ENCODE measurements around the gene HEMK1.

HEMK1 gene

DNA sequence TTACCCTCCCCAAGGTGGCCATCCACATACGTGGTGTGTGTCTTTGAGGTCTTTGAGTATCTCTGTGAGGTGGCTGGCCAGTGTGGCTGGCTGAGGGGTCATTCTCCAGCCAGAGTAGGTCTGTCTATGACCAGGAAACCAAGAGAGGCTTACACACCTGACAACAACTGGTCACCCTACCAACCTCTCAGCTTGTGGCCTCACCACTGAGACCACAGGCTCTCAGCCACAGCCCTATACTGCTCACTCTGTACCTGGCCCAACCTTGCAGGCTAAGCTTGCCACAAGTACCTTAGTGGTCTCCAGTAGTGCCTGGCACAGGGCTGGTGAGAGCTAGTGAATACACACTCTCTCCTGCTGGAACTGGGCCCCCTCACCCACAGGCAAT, 5.1 kb downstream of the HEMK1 start:
- H3K9ac ChIP-seq (ENCODE audit: low read length), result no peak overlapping the region
- H4K20me1 ChIP-seq (ENCODE audit: insufficient read depth, low read length), result no peaks in the 10 kb centered on the region
- H3K4me3 ChIP-seq (ENCODE audit: low read depth, low read length, poor library complexity, severe bottlenecking), result no peak overlapping the region
- H3K4me1 ChIP-seq (ENCODE audit: insufficient read depth, low read length, severe bottlenecking), result peaks cover 9% of the 10 kb centered on the region
- TF ChIP-seq, protein P1, sequence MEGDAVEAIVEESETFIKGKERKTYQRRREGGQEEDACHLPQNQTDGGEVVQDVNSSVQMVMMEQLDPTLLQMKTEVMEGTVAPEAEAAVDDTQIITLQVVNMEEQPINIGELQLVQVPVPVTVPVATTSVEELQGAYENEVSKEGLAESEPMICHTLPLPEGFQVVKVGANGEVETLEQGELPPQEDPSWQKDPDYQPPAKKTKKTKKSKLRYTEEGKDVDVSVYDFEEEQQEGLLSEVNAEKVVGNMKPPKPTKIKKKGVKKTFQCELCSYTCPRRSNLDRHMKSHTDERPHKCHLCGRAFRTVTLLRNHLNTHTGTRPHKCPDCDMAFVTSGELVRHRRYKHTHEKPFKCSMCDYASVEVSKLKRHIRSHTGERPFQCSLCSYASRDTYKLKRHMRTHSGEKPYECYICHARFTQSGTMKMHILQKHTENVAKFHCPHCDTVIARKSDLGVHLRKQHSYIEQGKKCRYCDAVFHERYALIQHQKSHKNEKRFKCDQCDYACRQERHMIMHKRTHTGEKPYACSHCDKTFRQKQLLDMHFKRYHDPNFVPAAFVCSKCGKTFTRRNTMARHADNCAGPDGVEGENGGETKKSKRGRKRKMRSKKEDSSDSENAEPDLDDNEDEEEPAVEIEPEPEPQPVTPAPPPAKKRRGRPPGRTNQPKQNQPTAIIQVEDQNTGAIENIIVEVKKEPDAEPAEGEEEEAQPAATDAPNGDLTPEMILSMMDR (IDR thresholded peaks at IDR 0.05; ENCODE audit: low read length), result no peak
- no peak for TF ChIP-seq EZH2 (IDR thresholded peaks at IDR 0.05; ENCODE audit: borderline replicate concordance, low read length)
- no peak overlapping the region for H3K27ac ChIP-seq (ENCODE audit: low read depth, low read length, poor library complexity, severe bottlenecking)
- no peaks in the 10 kb centered on the region for H3K79me2 ChIP-seq (ENCODE audit: insufficient read depth, low read length)
- H3K4me2 ChIP-seq (ENCODE audit: low read length), result no peak overlapping the region
- H2AFZ ChIP-seq (ENCODE audit: low read length), result no peak overlapping the region
- H3F3A ChIP-seq (ENCODE audit: insufficient read depth, low read length), result no peaks in the 10 kb centered on the region
- no peaks in the 10 kb centered on the region for H3K27me3 ChIP-seq (ENCODE audit: insufficient read depth, low read length)
- no peaks in the 10 kb centered on the region for H3K9me2 ChIP-seq (ENCODE audit: low read depth, low read length)
- H3K9me3 ChIP-seq (ENCODE audit: low read length), result no peaks in the 10 kb centered on the region
- H3K36me3 ChIP-seq (ENCODE audit: insufficient read depth, low read length), result no peaks in the 10 kb centered on the region

DNA sequence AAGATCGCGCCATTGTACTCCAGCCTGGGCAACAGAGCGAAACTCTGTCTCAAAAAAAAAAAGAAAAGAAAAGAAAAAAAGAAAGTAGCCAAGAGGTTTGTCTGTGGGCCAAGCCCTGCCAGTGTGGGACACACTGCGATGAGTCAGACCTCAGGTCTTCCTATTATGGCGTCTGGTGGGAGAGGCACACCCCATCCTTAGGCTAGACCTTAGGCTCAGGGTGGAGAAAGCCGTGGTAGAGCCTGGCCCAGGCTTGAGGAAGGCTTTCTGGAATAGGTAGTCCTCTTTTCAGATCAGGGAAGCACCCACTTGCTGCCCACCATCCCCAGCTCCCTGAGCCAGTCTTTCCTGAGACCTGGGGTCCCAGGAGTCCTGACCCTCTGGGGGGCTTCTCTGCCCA, 6.0 kb downstream of the HEMK1 start:
- Histone ChIP-seq H3F3A (ENCODE audit: insufficient read depth, low read length) (no peaks in the 10 kb centered on the region), H3K36me3 (ENCODE audit: insufficient read depth, low read length) (no peaks in the 10 kb centered on the region), H3K79me2 (ENCODE audit: insufficient read depth, low read length) (no peaks in the 10 kb centered on the region), H2AFZ (ENCODE audit: low read length) (no peak overlapping the region), H3K9me2 (ENCODE audit: low read depth, low read length) (no peaks in the 10 kb centered on the region), H3K4me1 (ENCODE audit: insufficient read depth, low read length, severe bottlenecking) (peaks cover 2% of the 10 kb centered on the region), H3K27ac (ENCODE audit: low read depth, low read length, poor library complexity, severe bottlenecking) (no peak overlapping the region), H3K4me2 (ENCODE audit: low read length) (no peak overlapping the region), H3K27me3 (ENCODE audit: insufficient read depth, low read length) (no peaks in the 10 kb centered on the region), H3K9me3 (ENCODE audit: low read length) (no peaks in the 10 kb centered on the region), H4K20me1 (ENCODE audit: insufficient read depth, low read length) (no peaks in the 10 kb centered on the region), H3K4me3 (ENCODE audit: low read depth, low read length, poor library complexity, severe bottlenecking) (no peak overlapping the region), H3K9ac (ENCODE audit: low read length) (no peak overlapping the region)
- TF ChIP-seq, protein P1 (IDR thresholded peaks at IDR 0.05; ENCODE audit: low read length), result no peak
- TF ChIP-seq EZH2 (IDR thresholded peaks at IDR 0.05; ENCODE audit: borderline replicate concordance, low read length), result no peak

DNA sequence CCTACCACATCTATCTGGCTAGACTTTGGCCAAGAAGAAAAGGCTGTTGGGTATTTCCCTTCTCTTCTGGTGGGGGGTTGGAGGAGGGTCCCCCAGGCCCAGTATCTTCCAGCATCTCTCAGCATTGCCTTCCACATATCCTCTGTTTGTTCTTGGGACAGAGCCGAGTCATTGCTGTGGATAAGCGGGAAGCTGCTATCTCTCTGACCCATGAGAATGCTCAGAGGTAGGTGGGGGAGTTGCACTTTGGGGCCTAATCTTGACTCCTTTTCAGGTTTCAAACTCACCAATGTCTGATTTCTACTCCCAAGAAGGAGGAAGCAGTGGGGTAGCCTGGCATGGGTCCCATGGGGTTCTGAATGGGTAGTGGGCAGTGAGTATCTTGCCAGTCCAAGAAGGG, 8.0 kb downstream of the HEMK1 start:
- H3F3A ChIP-seq (ENCODE audit: insufficient read depth, low read length), result no peaks in the 10 kb centered on the region
- no peak overlapping the region for H3K9ac ChIP-seq (ENCODE audit: low read length)
- H2AFZ ChIP-seq (ENCODE audit: low read length), result no peak overlapping the region
- H3K4me3 ChIP-seq (ENCODE audit: low read depth, low read length, poor library complexity, severe bottlenecking), result no peak overlapping the region
- H3K27ac ChIP-seq (ENCODE audit: low read depth, low read length, poor library complexity, severe bottlenecking), result no peak overlapping the region
- no peaks in the 10 kb centered on the region for H3K36me3 ChIP-seq (ENCODE audit: insufficient read depth, low read length)
- H3K4me2 ChIP-seq (ENCODE audit: low read length), result no peak overlapping the region
- H4K20me1 ChIP-seq (ENCODE audit: insufficient read depth, low read length), result no peaks in the 10 kb centered on the region
- H3K9me3 ChIP-seq (ENCODE audit: low read length), result no peaks in the 10 kb centered on the region
- H3K4me1 ChIP-seq (ENCODE audit: insufficient read depth, low read length, severe bottlenecking), result no peaks in the 10 kb centered on the region
- H3K79me2 ChIP-seq (ENCODE audit: insufficient read depth, low read length), result no peaks in the 10 kb centered on the region
- no peaks in the 10 kb centered on the region for H3K27me3 ChIP-seq (ENCODE audit: insufficient read depth, low read length)
- no peaks in the 10 kb centered on the region for H3K9me2 ChIP-seq (ENCODE audit: low read depth, low read length)
- TF ChIP-seq, protein P1 (IDR thresholded peaks at IDR 0.05; ENCODE audit: low read length), result no peak
- TF ChIP-seq EZH2 (IDR thresholded peaks at IDR 0.05; ENCODE audit: borderline replicate concordance, low read length), result no peak

Measured in OCI-LY1 (cell line).